Uterus (tissue), 2 donors: Measurements from ENCODE around the gene OR51A2.

ENCODE experiments used
- POLR2A ChIP-seq, 2 donors: fragments of 450-650 bp; IDR thresholded peaks; one replicate each; pipeline ENCODE4 v1.6.1; 2016; ENCODE audit warnings: antibody characterized with exemption in 2 of 2, mild to moderate bottlenecking in 1 of 2, moderate library complexity in 1 of 2
- TF ChIP-seq, protein P1 (sequence below), 4 experiments: fragments of 200-600 bp in 2 of 4; fragments of 450-650 bp in 2 of 4; sonication (generic) in 2 of 4; IDR thresholded peaks; one replicate each; pipeline ENCODE4 v1.5.1; 2016 to 2019; ENCODE audit warnings: antibody characterized with exemption in 4 of 4, mild to moderate bottlenecking in 2 of 4, moderate library complexity in 1 of 4

DNA sequence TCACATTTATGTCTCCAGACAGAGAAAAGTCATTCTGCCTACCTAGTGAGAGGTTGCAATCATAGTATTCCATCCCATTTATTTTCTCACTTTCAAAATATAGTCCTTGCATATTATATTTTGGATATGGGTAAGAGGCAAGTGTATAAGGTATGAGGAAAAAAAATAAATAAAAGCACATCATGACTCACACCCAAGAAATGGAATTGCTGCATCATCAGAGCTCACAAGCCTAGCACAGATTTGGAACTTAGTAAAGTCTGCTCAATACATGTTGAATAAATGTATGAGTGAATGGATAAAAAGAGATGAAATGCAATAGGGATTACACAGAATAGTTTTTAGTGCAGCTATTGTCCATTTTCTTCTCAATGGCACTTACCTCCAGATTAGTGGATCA is 28.9 kb downstream of the OR51A2 start:
- no peak for TF ChIP-seq POLR2A (IDR thresholded peaks at IDR 0.05)
- TF ChIP-seq, protein P1, sequence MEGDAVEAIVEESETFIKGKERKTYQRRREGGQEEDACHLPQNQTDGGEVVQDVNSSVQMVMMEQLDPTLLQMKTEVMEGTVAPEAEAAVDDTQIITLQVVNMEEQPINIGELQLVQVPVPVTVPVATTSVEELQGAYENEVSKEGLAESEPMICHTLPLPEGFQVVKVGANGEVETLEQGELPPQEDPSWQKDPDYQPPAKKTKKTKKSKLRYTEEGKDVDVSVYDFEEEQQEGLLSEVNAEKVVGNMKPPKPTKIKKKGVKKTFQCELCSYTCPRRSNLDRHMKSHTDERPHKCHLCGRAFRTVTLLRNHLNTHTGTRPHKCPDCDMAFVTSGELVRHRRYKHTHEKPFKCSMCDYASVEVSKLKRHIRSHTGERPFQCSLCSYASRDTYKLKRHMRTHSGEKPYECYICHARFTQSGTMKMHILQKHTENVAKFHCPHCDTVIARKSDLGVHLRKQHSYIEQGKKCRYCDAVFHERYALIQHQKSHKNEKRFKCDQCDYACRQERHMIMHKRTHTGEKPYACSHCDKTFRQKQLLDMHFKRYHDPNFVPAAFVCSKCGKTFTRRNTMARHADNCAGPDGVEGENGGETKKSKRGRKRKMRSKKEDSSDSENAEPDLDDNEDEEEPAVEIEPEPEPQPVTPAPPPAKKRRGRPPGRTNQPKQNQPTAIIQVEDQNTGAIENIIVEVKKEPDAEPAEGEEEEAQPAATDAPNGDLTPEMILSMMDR (IDR thresholded peaks at IDR 0.05), result no peak
